Neural progenitor cell (in vitro differentiated cells): ENCODE measurements around the gene ZNF655.

Experiments used
- CTCF ChIP-seq: fragments of 200-600 bp; sonication (generic); IDR thresholded peaks from 2 replicates; pipeline ENCODE4 v1.5.1; 2017; ENCODE audit warnings: antibody characterized with exemption, mild to moderate bottlenecking
- EZH2 ChIP-seq: fragments of 200-600 bp; sonication (generic); IDR thresholded peaks from 2 replicates; pipeline ENCODE4 v1.6.1; 2017; ENCODE audit warnings: antibody characterized with exemption, mild to moderate bottlenecking, moderate library complexity
- EZH2phosphoT487 ChIP-seq: fragments of 200-600 bp; sonication (generic); IDR thresholded peaks from 2 replicates; pipeline ENCODE4 v1.6.1; 2017; ENCODE audit warnings: antibody characterized with exemption

GRCh38 chr7:99607548-99607947 lies 49.1 kb downstream of the ZNF655 start:
- TF ChIP-seq CTCF (no peak), EZH2phosphoT487 (no peak), EZH2 (no peak)
